Activated CD4-positive, alpha-beta T cell treated with anti-CD3 and anti-CD28 coated beads, Interleukin-2, amount 50 U/mL, for 4 hours (primary cell): ENCODE measurements around the gene HSD11B1L.
"Not testable (repeated sequence)": the region's sequence is repeated elsewhere in the genome, so short reads cannot be mapped to it uniquely, and the experiment has no call there.

Experiments
- DNase-seq, 2 experiments: peaks; one replicate each; pipeline ENCODE4 v3.0.0-alpha.2; 2020

Gene HSD11B1L

GRCh38 chr19:5703819-5704818, 23.3 kb downstream of the HSD11B1L start:
- no peak for DNase-seq

- DNase-seq = no peak
Measured at GRCh38 chr19:5705552-5705951, 24.7 kb downstream of the HSD11B1L start.

- no peak for DNase-seq
Measured at GRCh38 chr19:5706876-5707573, 26.2 kb downstream of the HSD11B1L start.

GRCh38 chr19:5707576-5708575, 27.0 kb downstream of the HSD11B1L start:
- DNase-seq = no peak

- DNase-seq = no peak
Measured at GRCh38 chr19:5711025-5711424, 30.2 kb downstream of the HSD11B1L start.

- no peak for DNase-seq
Measured at GRCh38 chr19:5711713-5712161, 30.9 kb downstream of the HSD11B1L start.

GRCh38 chr19:5713228-5713627, 32.4 kb downstream of the HSD11B1L start:
- no peak for DNase-seq

GRCh38 chr19:5714816-5715215, 34.0 kb downstream of the HSD11B1L start:
- DNase-seq = no peak

GRCh38 chr19:5717215-5717935, 36.5 kb downstream of the HSD11B1L start:
- DNase-seq = no peak

- DNase-seq = peak; percentile 45 to 54
Measured at GRCh38 chr19:5718037-5718578, 37.3 kb downstream of the HSD11B1L start.

- peak; percentile 41 to 49 for DNase-seq
Measured at GRCh38 chr19:5718579-5719273, 37.9 kb downstream of the HSD11B1L start.

GRCh38 chr19:5719274-5719960, 38.6 kb downstream of the HSD11B1L start:
- DNase-seq = no peak

GRCh38 chr19:5719961-5720790, 39.3 kb downstream of the HSD11B1L start, which contains the start of the genes CATSPERD and LONP1:
Gene CATSPERD, plus strand, starts transcription at chr19:5720637. Its CDS starts 101 bp downstream, at chr19:5720738.
Gene LONP1, minus strand, starts transcription at chr19:5720146. Its CDS starts 14 bp downstream, at chr19:5720132.
- peak; percentile 97 for DNase-seq

- no peak for DNase-seq
Measured at GRCh38 chr19:5727453-5728050, 46.7 kb downstream of the HSD11B1L start.

- DNase-seq = not testable (repeated sequence)
Measured at GRCh38 chr19:5733172-5733571, 52.3 kb downstream of the HSD11B1L start.
